H9 (cell line): ENCODE data around the gene ADAMTS13. TPM values are rescaled to one million over a fixed set of nuclear protein-coding genes. Genes with fewer than 3 reads are reported as not detected.

Experiments used
- DNase-seq: peaks from one replicate; pipeline ENCODE4 v3.0.0-alpha.2; 2017
- H2AFZ ChIP-seq: one replicate; pipeline ENCODE4 v1.6.1; 2013; ENCODE audit warnings: mild to moderate bottlenecking, low read length, control low read depth, moderate library complexity
- H2AK5ac ChIP-seq: 2 replicates; pipeline ENCODE4 v1.6.1; 2013; ENCODE audit warnings: low read length, control low read depth, mixed read lengths; ENCODE audit not compliant: insufficient read length
- H2BK120ac ChIP-seq: one replicate; pipeline ENCODE4 v1.6.1; 2013; ENCODE audit warnings: low read depth, mild to moderate bottlenecking, low read length, control low read depth, inconsistent platforms; ENCODE audit not compliant: poor library complexity, severe bottlenecking
- H2BK12ac ChIP-seq: 2 replicates; pipeline ENCODE4 v1.6.1; 2013; ENCODE audit warnings: low read length, control low read depth, mixed read lengths, low read depth; ENCODE audit not compliant: insufficient read length
- H2BK15ac ChIP-seq: 2 replicates; pipeline ENCODE4 v1.6.1; 2013; ENCODE audit warnings: low read depth, low read length, control low read depth
- H2BK20ac ChIP-seq: one replicate; pipeline ENCODE4 v1.6.1; 2013; ENCODE audit warnings: low read depth, mild to moderate bottlenecking, low read length, control low read depth, inconsistent platforms; ENCODE audit not compliant: poor library complexity, severe bottlenecking
- H2BK5ac ChIP-seq: 2 replicates; pipeline ENCODE4 v1.6.1; 2013; ENCODE audit warnings: low read length, control low read depth, mixed read lengths; ENCODE audit not compliant: insufficient read length
- H3K14ac ChIP-seq: 2 replicates; pipeline ENCODE4 v1.6.1; 2013; ENCODE audit warnings: low read length, control low read depth; ENCODE audit not compliant: insufficient read depth
- H3K18ac ChIP-seq: 2 replicates; pipeline ENCODE4 v1.6.1; 2013; ENCODE audit warnings: low read depth, mild to moderate bottlenecking, mixed read lengths, low read length, control low read depth; ENCODE audit not compliant: insufficient read length
- H3K23ac ChIP-seq: 2 replicates; pipeline ENCODE4 v1.6.1; 2013; ENCODE audit warnings: low read length, control low read depth, mixed read lengths, low read depth; ENCODE audit not compliant: insufficient read length
- H3K23me2 ChIP-seq: 2 replicates; pipeline ENCODE4 v1.6.1; 2013; ENCODE audit warnings: low read depth, mild to moderate bottlenecking, mixed read lengths, low read length, control low read depth; ENCODE audit not compliant: insufficient read length, poor library complexity, severe bottlenecking
- H3K27ac ChIP-seq: 2 replicates; pipeline ENCODE4 v1.5.1; 2013; ENCODE audit warnings: low read length, control low read depth, mixed read lengths, low read depth; ENCODE audit not compliant: insufficient read length
- H3K27me3 ChIP-seq: 2 replicates; pipeline ENCODE4 v1.6.1; 2013; ENCODE audit warnings: low read length, control low read depth, inconsistent platforms; ENCODE audit not compliant: insufficient read depth
- H3K4ac ChIP-seq: 2 replicates; pipeline ENCODE4 v1.6.1; 2013; ENCODE audit warnings: low read depth, mild to moderate bottlenecking, control low read depth, inconsistent platforms, low read length, moderate library complexity
- H3K4me1 ChIP-seq: 2 replicates; pipeline ENCODE4 v1.6.1; 2013; ENCODE audit warnings: low read length, control low read depth, inconsistent platforms; ENCODE audit not compliant: insufficient read depth
- H3K4me2 ChIP-seq: 2 replicates; pipeline ENCODE4 v1.6.1; 2013; ENCODE audit warnings: low read length, control low read depth, mixed read lengths; ENCODE audit not compliant: insufficient read length, insufficient read depth
- H3K56ac ChIP-seq: 2 replicates; pipeline ENCODE4 v1.6.1; 2013; ENCODE audit warnings: low read depth, mild to moderate bottlenecking, mixed read lengths, low read length, control low read depth; ENCODE audit not compliant: insufficient read length
- H3K79me1 ChIP-seq: 2 replicates; pipeline ENCODE4 v1.6.1; 2013; ENCODE audit warnings: low read depth, mild to moderate bottlenecking, moderate library complexity, low read length, control low read depth, inconsistent platforms; ENCODE audit not compliant: insufficient read depth, poor library complexity, severe bottlenecking
- H3K79me2 ChIP-seq: 2 replicates; pipeline ENCODE4 v1.6.1; 2013; ENCODE audit warnings: low read length, control low read depth, inconsistent platforms; ENCODE audit not compliant: insufficient read depth
- H3K9ac ChIP-seq: 2 replicates; pipeline ENCODE4 v1.6.1; 2013; ENCODE audit warnings: low read length, control low read depth, mixed read lengths; ENCODE audit not compliant: insufficient read length; ENCODE audit errors: extremely low read depth
- H3K9me3 ChIP-seq: one replicate; pipeline ENCODE4 v1.6.1; 2013; ENCODE audit warnings: low read depth, low read length, inconsistent platforms; ENCODE audit not compliant: control insufficient read depth
- H3T11ph ChIP-seq: one replicate; pipeline ENCODE4 v1.6.1; 2013; ENCODE audit warnings: mild to moderate bottlenecking, low read length, control low read depth, inconsistent platforms
- H4K20me1 ChIP-seq: one replicate; pipeline ENCODE4 v1.6.1; 2013; ENCODE audit not compliant: control insufficient read depth, insufficient read length, insufficient read depth
- H4K5ac ChIP-seq: 2 replicates; pipeline ENCODE4 v1.6.1; 2013; ENCODE audit warnings: low read depth, mild to moderate bottlenecking, mixed read lengths, low read length, control low read depth; ENCODE audit not compliant: insufficient read length
- H4K8ac ChIP-seq: replicated peaks from 2 replicates; pipeline ENCODE4 v1.6.1; 2013; ENCODE audit warnings: low read length, control low read depth, mixed read lengths, low read depth; ENCODE audit not compliant: insufficient read length
- H4K91ac ChIP-seq: 2 replicates; pipeline ENCODE4 v1.6.1; 2013; ENCODE audit warnings: low read depth, mild to moderate bottlenecking, moderate library complexity, mixed read lengths, low read length, control low read depth; ENCODE audit not compliant: insufficient read length
- H3K27ac Mint-ChIP-seq, 3 experiments: 2 replicates in 2 of 3; 3 replicates in 1 of 3; pipeline ENCODE4 v1.8.0; 2020 to 2021; ENCODE audit warnings: mixed read lengths in 3 of 3, mild to moderate bottlenecking in 1 of 3, moderate library complexity in 1 of 3
- H3K27me3 Mint-ChIP-seq: 2 replicates; pipeline ENCODE4 v1.8.0; 2021; ENCODE audit warnings: low read depth, mild to moderate bottlenecking, moderate library complexity, mixed read lengths
- H3K36me3 Mint-ChIP-seq, 3 experiments: 2 replicates in 2 of 3; 3 replicates in 1 of 3; pipeline ENCODE4 v1.8.0; 2020 to 2021; ENCODE audit warnings: low read depth in 3 of 3, mixed read lengths in 3 of 3; ENCODE audit not compliant: insufficient read depth in 1 of 3
- H3K4me1 Mint-ChIP-seq, 2 experiments: 2 replicates each; pipeline ENCODE4 v1.8.0; 2020; ENCODE audit warnings: mixed read lengths in 2 of 2
- H3K4me3 Mint-ChIP-seq, 2 experiments: 2 replicates in 1 of 2; 3 replicates in 1 of 2; pipeline ENCODE4 v1.8.0; 2020 to 2021; ENCODE audit warnings: mild to moderate bottlenecking in 2 of 2, mixed read lengths in 2 of 2, moderate library complexity in 1 of 2
- H3K9me3 Mint-ChIP-seq, 2 experiments: 2 replicates in 1 of 2; 3 replicates in 1 of 2; pipeline ENCODE4 v1.8.0; 2020; ENCODE audit warnings: mild to moderate bottlenecking in 2 of 2, mixed read lengths in 2 of 2, moderate library complexity in 1 of 2
- CTCF ChIP-seq: fragments of 200-600 bp; sonication (generic); conservative IDR thresholded peaks from 3 replicates; pipeline ENCODE4 v1.8.0; 2021; ENCODE audit warnings: antibody characterized with exemption, mild to moderate bottlenecking
- WGBS: extraction: QIAGEN DNeasy Blood & Tissue Kit; methylation state at CpG from one replicate; pipeline ENCODE4 v1.1.7; 2013; ENCODE audit warnings: missing lambda C conversion rate, low lambda C conversion rate, mixed read lengths; ENCODE audit not compliant: insufficient read length; ENCODE audit errors: extremely low coverage; 5-methylcytosine and 5-hydroxymethylcytosine counted together
- total RNA-seq: library from RNA; stranded (reverse); gene quantifications from 2 replicates; pipeline ENCODE4 v1.2.1, GENCODE V29; 2021

The ADAMTS13 gene
- total RNA-seq, 1 experiment from 2014 or later: 8.8 TPM

DNA sequence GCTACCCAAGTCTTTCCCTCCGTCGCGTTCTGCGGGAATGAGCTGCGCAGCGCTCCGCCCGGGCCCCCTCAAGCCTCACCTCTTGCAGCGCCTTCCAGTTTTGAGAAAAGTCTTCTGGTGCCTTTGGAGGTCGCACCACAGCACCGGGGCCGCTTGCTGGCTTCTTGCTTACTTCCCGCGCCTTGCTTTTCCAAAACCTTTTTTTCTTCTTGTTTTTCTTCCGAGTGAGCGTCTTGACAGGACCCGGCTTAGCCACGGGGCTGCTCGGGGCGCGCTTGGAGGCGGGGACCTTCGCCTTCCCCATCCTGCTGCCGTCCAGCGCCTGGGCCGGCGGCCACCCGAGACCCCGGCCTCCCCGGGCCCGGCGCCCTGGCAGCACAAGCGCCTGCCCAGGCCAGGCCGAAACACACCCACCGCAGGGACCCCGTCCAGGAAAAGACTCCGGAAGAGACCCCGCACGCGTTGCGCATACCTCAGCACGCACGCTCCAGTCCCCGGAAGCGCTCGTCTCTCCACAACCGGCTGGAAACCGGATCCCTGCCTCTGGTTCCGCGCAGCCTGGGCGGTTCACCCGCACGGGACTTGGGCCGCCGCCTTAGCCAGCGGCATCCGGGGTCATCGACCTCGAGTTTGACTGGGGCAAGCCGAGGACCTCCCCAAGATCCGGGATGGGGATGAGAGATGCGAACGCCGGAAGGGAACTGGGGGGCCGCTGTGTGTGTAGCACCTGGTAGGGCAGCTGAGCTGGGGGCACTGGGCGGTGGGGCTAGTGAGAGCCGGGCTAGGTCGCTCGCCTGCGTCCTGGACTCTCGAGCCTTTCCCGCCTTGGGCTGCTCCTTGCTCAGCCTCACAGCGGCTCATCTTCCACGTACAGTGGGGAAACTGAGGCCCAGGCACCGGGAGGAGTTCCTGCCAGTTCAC, 4.4 kb upstream of the ADAMTS13 start, which contains the start of gene REXO4:
TSS of gene REXO4 (minus strand) at position 470 of the 921 bp plus-strand sequence. CDS start at position 304, 166 bp downstream.
- Histone ChIP-seq H3K9me3 (no peaks in the 10 kb centered on the region), H4K20me1 (no peaks in the 10 kb centered on the region), H3K27ac (peak within 1 kb of the TSS; percentile 75), H3K9ac (peak within 1 kb of the TSS; percentile 64), H3K18ac (peak within 1 kb of the TSS; percentile 83), H3K56ac (no peak within 1 kb of the TSS), H3K79me1 (peaks cover 6% of the 10 kb centered on the region), H2AFZ (no peak within 1 kb of the TSS), H2BK15ac (no peak within 1 kb of the TSS), H4K91ac (no peak within 1 kb of the TSS), H4K5ac (no peak within 1 kb of the TSS), H3K14ac (peak within 1 kb of the TSS; percentile 67), H2BK12ac (no peak within 1 kb of the TSS), H3K23me2 (peaks cover 7% of the 10 kb centered on the region), H3K4me2 (peak within 1 kb of the TSS; percentile 67), H2AK5ac (no peak within 1 kb of the TSS), H2BK5ac (no peak within 1 kb of the TSS), H3K79me2 (peaks cover 4% of the 10 kb centered on the region; the same call in 1 of the 2 replicates), H3K27me3 (no peaks in the 10 kb centered on the region), H2BK120ac (no peak within 1 kb of the TSS), H3K4me1 (peaks cover 5% of the 10 kb centered on the region; the same call in 1 of the 2 replicates), H3K23ac (no peak within 1 kb of the TSS), H3T11ph (no peak within 1 kb of the TSS), H3K4ac (no peak within 1 kb of the TSS), H2BK20ac (no peak within 1 kb of the TSS), H4K8ac (no peak within 1 kb of the TSS)
- no CpG with 5 or more reads among the region's 75 CpGs for WGBS
- Mint-ChIP-seq H3K4me3 (peak within 1 kb of the TSS; percentile 94 to 95), H3K4me1 (peaks cover 27 to 41% of the 10 kb centered on the region in 2 experiments), H3K27ac (peak within 1 kb of the TSS; percentile 96 to 98 (median 98)), H3K27me3 (no peaks in the 10 kb centered on the region; the same call in 1 of the 2 replicates), H3K36me3 (peaks cover 27 to 40% (median 33%) of the 10 kb centered on the region in 3 experiments; a peak in 6 of 7 replicates), H3K9me3 (peaks cover 2 to 3% of the 10 kb centered on the region in 2 experiments; a peak in 4 of 5 replicates)
- TF ChIP-seq CTCF: no peak
- peak; percentile 93 for DNase-seq
